BE2C (cell line): ENCODE results near the gene DTNA.

Experiments used
- DNase-seq: peaks from one replicate; pipeline ENCODE4 v3.0.0-alpha.2; 2020
- H3K27me3 ChIP-seq: fragments of 250-450 bp; sonication (Bioruptor Pico); 2 replicates; pipeline ENCODE4 v1.5.1; 2020; ENCODE audit warnings: mild to moderate bottlenecking
- H3K36me3 ChIP-seq: fragments of 250-450 bp; sonication (Bioruptor Pico); 2 replicates; pipeline ENCODE4 v1.5.1; 2020; ENCODE audit warnings: mild to moderate bottlenecking
- H3K4me1 ChIP-seq: fragments of 250-450 bp; sonication (Bioruptor Pico); 2 replicates; pipeline ENCODE4 v1.5.1; 2020
- H3K4me3 ChIP-seq: 2 replicates; pipeline ENCODE4 v1.5.1; 2011; ENCODE audit warnings: low read depth, low read length
- H3K9me3 ChIP-seq: fragments of 250-450 bp; sonication (Bioruptor Pico); 2 replicates; pipeline ENCODE4 v1.5.1; 2020
- TF ChIP-seq, protein P1 (sequence below): IDR thresholded peaks from 2 replicates; pipeline ENCODE4 v1.5.1; 2012; ENCODE audit warnings: mild to moderate bottlenecking, low read depth, low read length

Gene DTNA

DNA sequence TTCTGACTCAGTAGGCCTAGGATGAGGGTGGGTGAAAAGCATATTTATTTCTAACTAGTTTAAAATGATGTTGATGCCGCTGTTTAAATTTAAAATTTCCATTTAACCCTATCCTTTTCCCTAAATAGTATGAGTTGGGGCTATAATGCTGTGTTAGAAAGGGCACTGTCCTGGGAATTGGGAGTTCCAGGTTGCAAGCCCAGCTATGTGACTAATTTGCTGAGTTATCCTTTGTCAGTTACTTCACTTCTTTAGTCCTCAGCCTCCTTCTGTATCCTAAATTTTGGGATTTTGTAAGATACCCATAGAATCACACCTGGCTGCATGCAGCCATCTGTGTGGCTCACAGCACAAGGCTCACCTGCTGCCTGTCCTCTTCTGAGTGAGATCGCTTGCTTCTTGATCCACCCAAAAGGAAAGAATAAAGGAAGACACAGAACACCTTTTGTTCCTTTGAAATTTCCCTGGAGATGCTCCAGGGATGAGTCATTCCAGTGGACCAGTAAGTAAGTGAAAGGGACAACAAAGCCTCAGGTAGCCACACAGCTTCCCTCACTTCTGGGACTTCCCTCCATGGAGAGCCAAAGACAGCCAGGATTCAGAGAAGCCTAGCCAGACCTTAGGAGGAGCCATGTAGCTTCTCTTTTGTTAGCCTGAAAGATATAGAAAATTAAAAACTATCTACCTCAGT lies 97.2 kb downstream of the DTNA start:
- Histone ChIP-seq H3K4me1 (no peaks in the 10 kb centered on the region), H3K4me3 (no peak overlapping the region), H3K9me3 (no peaks in the 10 kb centered on the region), H3K27me3 (no peaks in the 10 kb centered on the region; the same call in 1 of the 2 replicates), H3K36me3 (no peaks in the 10 kb centered on the region)
- TF ChIP-seq, protein P1, sequence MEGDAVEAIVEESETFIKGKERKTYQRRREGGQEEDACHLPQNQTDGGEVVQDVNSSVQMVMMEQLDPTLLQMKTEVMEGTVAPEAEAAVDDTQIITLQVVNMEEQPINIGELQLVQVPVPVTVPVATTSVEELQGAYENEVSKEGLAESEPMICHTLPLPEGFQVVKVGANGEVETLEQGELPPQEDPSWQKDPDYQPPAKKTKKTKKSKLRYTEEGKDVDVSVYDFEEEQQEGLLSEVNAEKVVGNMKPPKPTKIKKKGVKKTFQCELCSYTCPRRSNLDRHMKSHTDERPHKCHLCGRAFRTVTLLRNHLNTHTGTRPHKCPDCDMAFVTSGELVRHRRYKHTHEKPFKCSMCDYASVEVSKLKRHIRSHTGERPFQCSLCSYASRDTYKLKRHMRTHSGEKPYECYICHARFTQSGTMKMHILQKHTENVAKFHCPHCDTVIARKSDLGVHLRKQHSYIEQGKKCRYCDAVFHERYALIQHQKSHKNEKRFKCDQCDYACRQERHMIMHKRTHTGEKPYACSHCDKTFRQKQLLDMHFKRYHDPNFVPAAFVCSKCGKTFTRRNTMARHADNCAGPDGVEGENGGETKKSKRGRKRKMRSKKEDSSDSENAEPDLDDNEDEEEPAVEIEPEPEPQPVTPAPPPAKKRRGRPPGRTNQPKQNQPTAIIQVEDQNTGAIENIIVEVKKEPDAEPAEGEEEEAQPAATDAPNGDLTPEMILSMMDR: no peak
- no peak for DNase-seq

DNA sequence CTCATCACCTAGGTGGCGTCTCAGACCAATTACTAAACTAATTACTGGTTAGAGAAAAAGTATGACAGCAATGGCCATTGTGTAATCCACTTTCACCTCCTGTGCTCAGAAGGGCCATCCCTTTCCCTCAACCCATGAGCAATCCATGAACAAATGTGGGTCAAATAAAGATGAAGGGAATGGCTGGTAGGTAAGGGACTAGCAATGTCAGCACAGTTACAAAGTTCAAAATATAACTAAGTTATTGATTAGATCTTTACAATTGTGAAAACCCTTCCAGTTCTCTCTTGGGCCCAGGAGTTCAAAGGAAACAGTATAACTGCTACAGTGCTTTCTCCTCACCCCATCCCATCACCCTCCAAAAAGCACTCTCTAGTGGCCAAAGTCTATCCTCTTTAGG lies 98.3 kb downstream of the DTNA start:
- H3K4me3 ChIP-seq: no peak overlapping the region
- no peaks in the 10 kb centered on the region for H3K9me3 ChIP-seq
- DNase-seq: no peak
- no peaks in the 10 kb centered on the region; the same call in 1 of the 2 replicates for H3K27me3 ChIP-seq
- H3K36me3 ChIP-seq: no peaks in the 10 kb centered on the region
- H3K4me1 ChIP-seq: no peaks in the 10 kb centered on the region
- TF ChIP-seq, protein P1: no peak

DNA sequence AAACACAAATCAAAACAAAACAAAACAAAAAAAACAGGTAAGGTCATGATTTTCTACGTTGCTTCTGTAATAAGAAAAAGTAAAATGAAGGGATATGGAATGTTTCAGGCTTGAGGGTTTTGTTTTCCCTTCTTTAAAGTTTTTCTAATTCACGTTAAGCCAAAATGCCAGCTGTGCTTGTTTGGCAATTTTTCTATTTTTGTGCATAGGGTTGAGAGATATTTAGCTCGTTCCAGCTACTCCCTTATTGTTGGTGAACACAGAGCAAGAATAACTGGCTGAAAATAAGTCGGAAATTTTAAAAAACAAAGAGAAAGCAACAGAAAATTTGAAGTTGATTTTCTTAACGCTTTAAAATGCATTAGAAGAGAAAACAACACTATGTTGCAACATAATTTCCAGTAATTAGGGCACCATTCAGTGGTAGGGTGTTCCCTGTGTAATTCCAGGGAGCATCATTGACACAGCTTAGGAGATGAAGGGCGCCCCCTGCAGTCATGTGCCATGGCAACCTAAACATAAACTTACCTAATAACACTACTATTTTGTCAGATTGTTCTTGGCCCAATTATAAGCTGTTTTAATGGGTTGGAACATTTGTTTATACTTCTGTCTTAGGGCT lies 99.5 kb downstream of the DTNA start:
- H3K27me3 ChIP-seq: no peaks in the 10 kb centered on the region; the same call in 1 of the 2 replicates
- no peaks in the 10 kb centered on the region for H3K36me3 ChIP-seq
- H3K9me3 ChIP-seq: no peaks in the 10 kb centered on the region
- H3K4me3 ChIP-seq: no peak overlapping the region
- DNase-seq: peak; percentile 30
- no peaks in the 10 kb centered on the region for H3K4me1 ChIP-seq
- TF ChIP-seq, protein P1: peak; percentile 42

DNA sequence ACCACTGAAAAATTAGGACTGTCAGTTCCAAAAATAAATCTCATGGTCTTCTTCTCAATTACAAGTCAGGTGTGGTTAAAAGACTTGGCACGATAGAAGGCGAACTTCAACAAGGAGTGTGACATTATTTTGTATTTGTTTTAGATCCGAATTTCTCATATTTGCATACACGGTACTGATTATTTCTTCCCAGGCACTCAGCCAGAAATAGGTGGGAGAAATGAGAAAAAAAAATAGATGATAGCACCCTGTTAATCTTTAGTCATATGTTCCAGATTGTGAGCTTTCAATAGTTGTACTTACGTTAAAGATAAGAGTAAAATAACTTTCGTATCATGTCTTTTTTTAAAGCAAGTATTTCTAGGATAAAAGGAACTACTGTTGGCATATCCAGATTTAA lies 106.1 kb downstream of the DTNA start:
- Histone ChIP-seq H3K36me3 (no peaks in the 10 kb centered on the region), H3K4me3 (no peak overlapping the region), H3K4me1 (no peaks in the 10 kb centered on the region), H3K9me3 (no peaks in the 10 kb centered on the region), H3K27me3 (no peaks in the 10 kb centered on the region)
- DNase-seq: no peak
- TF ChIP-seq, protein P1: no peak

DNA sequence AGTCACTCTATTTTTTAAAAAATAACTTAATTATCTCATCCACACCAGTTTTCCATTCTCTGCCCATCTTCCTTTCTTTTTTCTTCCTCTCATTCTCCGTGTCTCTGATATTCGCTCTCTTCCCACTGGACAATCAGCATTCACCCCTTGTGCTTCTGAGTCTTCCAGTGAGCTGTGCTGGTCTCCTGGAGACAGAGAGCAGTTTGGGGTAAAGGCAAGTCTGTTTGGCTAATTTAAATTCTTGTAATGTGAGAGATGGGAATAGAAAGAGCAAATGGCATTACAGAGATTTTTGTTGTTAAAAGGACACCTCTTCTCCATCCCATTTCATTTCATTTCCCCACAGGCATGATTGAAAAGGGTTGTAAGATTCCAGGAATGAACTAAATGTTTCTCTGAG lies 107.5 kb downstream of the DTNA start:
- H3K9me3 ChIP-seq: no peaks in the 10 kb centered on the region
- TF ChIP-seq, protein P1: no peak
- no peaks in the 10 kb centered on the region for H3K4me1 ChIP-seq
- DNase-seq: no peak
- H3K36me3 ChIP-seq: no peaks in the 10 kb centered on the region
- no peak overlapping the region for H3K4me3 ChIP-seq
- no peaks in the 10 kb centered on the region for H3K27me3 ChIP-seq

DNA sequence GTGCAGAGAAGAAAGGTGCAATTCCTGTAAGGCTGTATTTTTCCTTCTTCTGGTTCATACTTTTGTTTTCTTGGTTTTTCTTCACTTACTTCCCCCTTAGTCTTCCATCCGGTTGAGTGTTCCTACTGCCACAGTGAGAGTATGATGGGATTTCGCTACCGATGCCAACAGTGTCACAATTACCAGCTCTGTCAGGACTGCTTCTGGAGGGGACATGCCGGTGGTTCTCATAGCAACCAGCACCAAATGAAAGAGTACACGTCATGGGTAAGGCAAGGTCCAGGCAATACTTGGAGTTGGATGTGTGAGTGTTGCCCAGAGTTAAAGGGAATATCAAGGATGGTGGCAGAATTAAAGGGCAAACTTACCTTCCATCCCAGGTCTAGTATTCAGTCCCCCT lies 108.0 kb downstream of the DTNA start:
- no peaks in the 10 kb centered on the region for H3K27me3 ChIP-seq
- TF ChIP-seq, protein P1: no peak
- H3K9me3 ChIP-seq: no peaks in the 10 kb centered on the region
- H3K36me3 ChIP-seq: no peaks in the 10 kb centered on the region
- no peak overlapping the region for H3K4me3 ChIP-seq
- no peak for DNase-seq
- H3K4me1 ChIP-seq: no peaks in the 10 kb centered on the region
